HG03045 (cell line): ENCODE measurements around the gene NTSR2.
A peak's percentile ranks its signal among the peaks of the same experiment; 100 is the strongest.

Source experiments
- ATAC-seq: cut with Tn5 transposase; IDR thresholded peaks from one replicate; pipeline ENCODE4 v1.9.1; 2021; ENCODE audit warnings: mild to moderate bottlenecking, moderate library complexity; ENCODE audit not compliant: unreplicated experiment

The NTSR2 gene

GRCh38 chr2:11699686-11700670, 30.0 kb upstream of the NTSR2 start:
- no peak for ATAC-seq

- ATAC-seq = no peak
These were observed 28.3 kb upstream of the NTSR2 start for GRCh38 chr2:11698009-11698922.

GRCh38 chr2:11697103-11697871, 27.3 kb upstream of the NTSR2 start:
- ATAC-seq = no peak

- no peak for ATAC-seq
These were observed 26.7 kb upstream of the NTSR2 start for GRCh38 chr2:11696736-11697102.

GRCh38 chr2:11695576-11695975, 25.6 kb upstream of the NTSR2 start:
- no peak for ATAC-seq

- peak; percentile 73 for ATAC-seq
These were observed 23.0 kb upstream of the NTSR2 start for GRCh38 chr2:11692966-11693521.

- ATAC-seq = no peak
These were observed 21.2 kb upstream of the NTSR2 start for GRCh38 chr2:11691076-11691660.

GRCh38 chr2:11688222-11689069, 18.5 kb upstream of the NTSR2 start:
- ATAC-seq = peak; percentile 80

- ATAC-seq = no peak
These were observed 17.7 kb upstream of the NTSR2 start for GRCh38 chr2:11687736-11688135.

GRCh38 chr2:11685906-11686470, 16.0 kb upstream of the NTSR2 start:
- ATAC-seq = no peak

GRCh38 chr2:11684894-11685460, 15.0 kb upstream of the NTSR2 start:
- ATAC-seq = no peak

- ATAC-seq = no peak
These were observed 14.0 kb upstream of the NTSR2 start for GRCh38 chr2:11683966-11684365.

GRCh38 chr2:11683476-11683875, 13.5 kb upstream of the NTSR2 start:
- no peak for ATAC-seq

- ATAC-seq = no peak
These were observed 12.6 kb upstream of the NTSR2 start for GRCh38 chr2:11682590-11682915.

GRCh38 chr2:11681722-11682589, 12.0 kb upstream of the NTSR2 start:
- no peak for ATAC-seq

GRCh38 chr2:11680901-11681721, 11.1 kb upstream of the NTSR2 start:
- no peak for ATAC-seq
